DMS114 treated with DMSO at 0.1 percent for 48 hours (cell line): ENCODE data around the gene CAMTA1.

ENCODE experiments used
- DNase-seq: peaks from one replicate; lab custom pipeline; 2025; ENCODE audit not compliant: unreplicated experiment; lab: John Stamatoyannopoulos, UW

The CAMTA1 gene

GRCh38 chr1:7648761-7649384 is 863.6 kb downstream of the CAMTA1 start:
- no peak for DNase-seq

- no peak for DNase-seq
These were observed 865.5 kb downstream of the CAMTA1 start for GRCh38 chr1:7650801-7651200.

- DNase-seq: no peak
These were observed 865.9 kb downstream of the CAMTA1 start for GRCh38 chr1:7651203-7651602.

- no peak for DNase-seq
These were observed 866.8 kb downstream of the CAMTA1 start for GRCh38 chr1:7652061-7652460.

- no peak for DNase-seq
These were observed 867.4 kb downstream of the CAMTA1 start for GRCh38 chr1:7652515-7653098.

GRCh38 chr1:7654725-7655124 is 869.5 kb downstream of the CAMTA1 start:
- no peak for DNase-seq

GRCh38 chr1:7655354-7655753 is 870.1 kb downstream of the CAMTA1 start:
- DNase-seq: no peak

- DNase-seq: no peak
These were observed 871.4 kb downstream of the CAMTA1 start for GRCh38 chr1:7656557-7657215.

- no peak for DNase-seq
These were observed 872.2 kb downstream of the CAMTA1 start for GRCh38 chr1:7657287-7658016.

GRCh38 chr1:7658099-7658498 is 872.8 kb downstream of the CAMTA1 start:
- no peak for DNase-seq

- no peak for DNase-seq
These were observed 874.3 kb downstream of the CAMTA1 start for GRCh38 chr1:7659514-7659913.

- no peak for DNase-seq
These were observed 878.3 kb downstream of the CAMTA1 start for GRCh38 chr1:7663451-7664146.

GRCh38 chr1:7664147-7664892 is 879.1 kb downstream of the CAMTA1 start:
- DNase-seq: no peak

GRCh38 chr1:7664893-7665250 is 879.6 kb downstream of the CAMTA1 start:
- no peak for DNase-seq

- DNase-seq: no peak
These were observed 881.0 kb downstream of the CAMTA1 start for GRCh38 chr1:7666249-7666648.

GRCh38 chr1:7667159-7667558 is 881.9 kb downstream of the CAMTA1 start:
- DNase-seq: no peak

- peak; percentile 48 for DNase-seq
These were observed 882.5 kb downstream of the CAMTA1 start for GRCh38 chr1:7667625-7668218.

- DNase-seq: peak; percentile 39
These were observed 884.5 kb downstream of the CAMTA1 start for GRCh38 chr1:7669559-7670311.

GRCh38 chr1:7670334-7671145 is 885.3 kb downstream of the CAMTA1 start:
- DNase-seq: no peak
